Breast epithelium (tissue), 4 donors: ENCODE results near the gene CAPZA2. TPM values are rescaled to one million over a fixed set of nuclear protein-coding genes. Genes with fewer than 3 reads are reported as not detected.
"Not testable (repeated sequence)": the region's sequence is repeated elsewhere in the genome, so short reads cannot be mapped to it uniquely, and the experiment has no call there.

Source experiments
- DNase-seq, 2 donors: peaks; one replicate each; pipeline ENCODE4 v3.0.0-alpha.2; 2019; ENCODE audit warnings: low spot score in 2 of 2
- H3K27ac ChIP-seq, 2 donors: fragments of 200-600 bp; sonication (generic) in 1 of 2; one replicate each; pipeline ENCODE4 v1.5.1; 2016 to 2019; ENCODE audit warnings: mild to moderate bottlenecking in 1 of 2
- H3K27me3 ChIP-seq, 2 donors: fragments of 200-600 bp; sonication (generic) in 1 of 2; one replicate each; pipeline versions ENCODE4 v1.5.1 to v1.6.0; 2017 to 2019; ENCODE audit warnings: control low read depth in 1 of 2, mild to moderate bottlenecking in 1 of 2
- H3K36me3 ChIP-seq: fragments of 200-600 bp; one replicate; pipeline ENCODE4 v1.5.1; 2019
- H3K4me1 ChIP-seq, 2 donors: fragments of 200-600 bp; sonication (generic); one replicate each; pipeline ENCODE4 v1.5.1; 2016 to 2019; ENCODE audit warnings: control low read depth in 1 of 2
- H3K4me3 ChIP-seq, 3 donors: fragments of 200-600 bp; sonication (generic); 1 replicate in 2 of 3; 2 replicates in 1 of 3; pipeline ENCODE4 v1.5.1; 2016 to 2019; ENCODE audit warnings: mild to moderate bottlenecking in 3 of 3, moderate library complexity in 2 of 3
- H3K9me3 ChIP-seq, 2 donors: fragments of 200-600 bp; sonication (generic) in 1 of 2; one replicate each; pipeline ENCODE4 v1.5.1; 2016 to 2019; ENCODE audit warnings: control low read depth in 1 of 2
- POLR2A ChIP-seq: fragments of 450-650 bp; IDR thresholded peaks from one replicate; pipeline ENCODE4 v1.6.1; 2016; ENCODE audit warnings: antibody characterized with exemption, mild to moderate bottlenecking, moderate library complexity
- POLR2AphosphoS5 ChIP-seq, 3 donors: sonication (generic); formaldehyde crosslinking; IDR thresholded peaks; one replicate each; pipeline ENCODE4 v1.6.1; 2017; ENCODE audit warnings: antibody characterized with exemption in 3 of 3
- intact Hi-C: fragments of 100-400 bp; cut with DNase I; formaldehyde crosslinking; loops from one replicate; pipeline ENCODE4 v1.15.1; 2023; ENCODE audit warnings: low total_unique reads
- total RNA-seq, 3 donors: library from RNA; depleted of rRNA; stranded (reverse); fragments of >200 nt; gene quantifications; one replicate each; pipeline ENCODE4 v1.1.0, GENCODE V29; 2016
- TF ChIP-seq, protein P1 (sequence below), 3 donors: fragments of 450-650 bp; IDR thresholded peaks; one replicate each; pipeline ENCODE4 v1.5.1; 2016 to 2017; ENCODE audit warnings: antibody characterized with exemption in 3 of 3, mild to moderate bottlenecking in 3 of 3, moderate library complexity in 3 of 3

The CAPZA2 gene
- total RNA-seq, 3 donors from 2014 or later, result 117 to 138 (median 134) TPM

DNA sequence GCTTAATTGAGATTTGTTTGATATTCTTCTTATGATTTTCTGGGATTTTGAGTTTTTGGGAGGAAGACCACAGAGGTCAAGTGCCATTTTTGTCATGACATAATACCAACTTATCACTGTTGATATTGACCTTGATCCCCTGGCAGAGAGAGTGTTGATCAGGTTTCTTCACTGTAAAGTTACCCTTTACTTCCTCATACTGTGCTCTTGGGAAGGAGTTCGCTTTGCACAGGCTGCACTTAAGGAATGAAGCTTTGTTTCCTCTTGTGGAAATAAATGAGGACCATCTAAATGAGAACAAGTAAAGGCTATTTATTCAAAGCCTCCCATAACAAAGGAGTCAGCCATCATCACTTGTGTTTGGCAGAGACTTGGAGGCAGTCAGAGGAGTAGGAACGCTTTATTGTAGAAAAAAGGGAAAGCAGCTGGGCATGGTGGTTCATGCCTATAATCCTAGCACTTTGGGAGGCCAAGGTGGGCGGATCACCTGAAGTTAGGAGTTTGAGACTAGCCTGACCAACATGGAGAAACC is 107.0 kb downstream of the CAPZA2 start:
- Histone ChIP-seq H3K9me3 (no peaks in the 10 kb centered on the region), H3K36me3 (no peaks in the 10 kb centered on the region), H3K27ac (no peak overlapping the region), H3K4me1 (no peaks in the 10 kb centered on the region), H3K27me3 (no peaks in the 10 kb centered on the region), H3K4me3 (no peak overlapping the region)
- no peak for DNase-seq
- TF ChIP-seq POLR2A, result no peak
- TF ChIP-seq, protein P1, sequence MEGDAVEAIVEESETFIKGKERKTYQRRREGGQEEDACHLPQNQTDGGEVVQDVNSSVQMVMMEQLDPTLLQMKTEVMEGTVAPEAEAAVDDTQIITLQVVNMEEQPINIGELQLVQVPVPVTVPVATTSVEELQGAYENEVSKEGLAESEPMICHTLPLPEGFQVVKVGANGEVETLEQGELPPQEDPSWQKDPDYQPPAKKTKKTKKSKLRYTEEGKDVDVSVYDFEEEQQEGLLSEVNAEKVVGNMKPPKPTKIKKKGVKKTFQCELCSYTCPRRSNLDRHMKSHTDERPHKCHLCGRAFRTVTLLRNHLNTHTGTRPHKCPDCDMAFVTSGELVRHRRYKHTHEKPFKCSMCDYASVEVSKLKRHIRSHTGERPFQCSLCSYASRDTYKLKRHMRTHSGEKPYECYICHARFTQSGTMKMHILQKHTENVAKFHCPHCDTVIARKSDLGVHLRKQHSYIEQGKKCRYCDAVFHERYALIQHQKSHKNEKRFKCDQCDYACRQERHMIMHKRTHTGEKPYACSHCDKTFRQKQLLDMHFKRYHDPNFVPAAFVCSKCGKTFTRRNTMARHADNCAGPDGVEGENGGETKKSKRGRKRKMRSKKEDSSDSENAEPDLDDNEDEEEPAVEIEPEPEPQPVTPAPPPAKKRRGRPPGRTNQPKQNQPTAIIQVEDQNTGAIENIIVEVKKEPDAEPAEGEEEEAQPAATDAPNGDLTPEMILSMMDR (IDR thresholded peaks at IDR 0.05), result no peak
- TF ChIP-seq POLR2AphosphoS5 (IDR thresholded peaks at IDR 0.05), result no peak
- intact Hi-C loops, result no loop called here

GRCh38 chr7:116970238-116970910 is 108.0 kb downstream of the CAPZA2 start:
- intact Hi-C loops, result no loop called here
- H3K36me3 ChIP-seq, result no peaks in the 10 kb centered on the region
- DNase-seq, result no peak

DNA sequence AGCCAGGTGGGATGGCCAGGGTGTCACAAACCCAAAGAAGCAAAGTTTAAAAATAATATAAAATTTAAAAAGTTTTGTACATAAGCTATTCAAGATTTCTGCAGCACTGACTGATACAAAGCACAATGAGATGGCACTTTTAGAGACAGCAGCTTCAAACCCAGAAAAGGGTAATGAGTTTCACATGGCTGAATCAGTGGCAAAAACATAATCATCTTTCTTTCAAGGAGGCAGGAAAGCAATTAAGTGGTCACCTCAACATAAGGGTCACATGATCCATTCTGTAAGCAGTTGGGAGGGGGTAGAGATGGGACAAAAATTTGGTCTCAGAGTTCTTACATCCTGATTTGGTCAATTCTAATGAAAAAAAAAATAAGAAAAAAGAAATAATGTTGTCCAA is 108.8 kb downstream of the CAPZA2 start:
- H3K4me3 ChIP-seq, DNase-seq, H3K27me3 ChIP-seq, H3K36me3 ChIP-seq, H3K27ac ChIP-seq, H3K4me1 ChIP-seq, intact Hi-C loops, H3K9me3 ChIP-seq: not testable (repeated sequence)

More at GRCh38 chr7:116970238-116970910, 108.0 kb downstream of the CAPZA2 start:
- Histone ChIP-seq H3K27ac (no peak overlapping the region), H3K9me3 (no peaks in the 10 kb centered on the region), H3K4me3 (no peak overlapping the region), H3K27me3 (no peaks in the 10 kb centered on the region), H3K4me1 (no peaks in the 10 kb centered on the region)
- TF ChIP-seq POLR2A, result no peak
- no peak for TF ChIP-seq POLR2AphosphoS5 (IDR thresholded peaks at IDR 0.05)
- TF ChIP-seq, protein P1 (IDR thresholded peaks at IDR 0.05), result no peak

Other genes with a start within 250 kb of the CAPZA2 start
- gene MET, start 190.4 kb upstream of the CAPZA2 start, total RNA-seq, result 10 to 100 TPM; 25.8 to 85.6 (median 40.6) TPM
- 10 to 100 TPM; 24.3 to 41.4 (median 27.5) TPM for gene ST7, start 90.9 kb downstream of the CAPZA2 start, total RNA-seq